Measurements from ENCODE around the gene SLC12A9. TPM values are rescaled to one million over a fixed set of nuclear protein-coding genes. Genes with fewer than 3 reads are reported as not detected.

Gene SLC12A9
- total RNA-seq, 1 donor from 2014 or later, result 19.4 TPM

DNA sequence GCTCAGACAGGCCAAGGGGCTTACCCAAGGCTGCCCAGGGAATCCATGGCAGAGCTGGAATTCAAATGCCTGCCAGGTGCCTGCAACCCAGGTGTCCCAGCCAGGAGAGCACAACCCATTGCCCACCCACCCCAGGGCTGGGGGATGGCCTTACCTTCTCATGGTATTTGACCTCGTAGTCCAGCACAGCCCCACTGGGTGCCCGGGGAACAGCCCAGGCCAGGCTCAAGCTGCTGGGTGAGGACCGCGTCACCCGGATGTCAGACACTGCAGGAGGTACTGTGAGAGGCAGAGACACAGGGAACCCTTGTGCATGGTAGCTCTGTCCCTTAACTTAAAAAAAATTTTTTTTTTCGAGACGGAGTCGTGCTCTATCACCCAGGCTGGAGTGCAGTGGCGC, 34.1 kb upstream of the SLC12A9 start:
- H3K36me3 ChIP-seq, result peaks cover 0 to under 1% of the 10 kb centered on the region in 2 donors
- no peak overlapping the region for H3K27ac ChIP-seq
- no peak overlapping the region for H3K4me3 ChIP-seq
- H3K27me3 ChIP-seq, result no peaks in the 10 kb centered on the region
- TF ChIP-seq, protein P1, sequence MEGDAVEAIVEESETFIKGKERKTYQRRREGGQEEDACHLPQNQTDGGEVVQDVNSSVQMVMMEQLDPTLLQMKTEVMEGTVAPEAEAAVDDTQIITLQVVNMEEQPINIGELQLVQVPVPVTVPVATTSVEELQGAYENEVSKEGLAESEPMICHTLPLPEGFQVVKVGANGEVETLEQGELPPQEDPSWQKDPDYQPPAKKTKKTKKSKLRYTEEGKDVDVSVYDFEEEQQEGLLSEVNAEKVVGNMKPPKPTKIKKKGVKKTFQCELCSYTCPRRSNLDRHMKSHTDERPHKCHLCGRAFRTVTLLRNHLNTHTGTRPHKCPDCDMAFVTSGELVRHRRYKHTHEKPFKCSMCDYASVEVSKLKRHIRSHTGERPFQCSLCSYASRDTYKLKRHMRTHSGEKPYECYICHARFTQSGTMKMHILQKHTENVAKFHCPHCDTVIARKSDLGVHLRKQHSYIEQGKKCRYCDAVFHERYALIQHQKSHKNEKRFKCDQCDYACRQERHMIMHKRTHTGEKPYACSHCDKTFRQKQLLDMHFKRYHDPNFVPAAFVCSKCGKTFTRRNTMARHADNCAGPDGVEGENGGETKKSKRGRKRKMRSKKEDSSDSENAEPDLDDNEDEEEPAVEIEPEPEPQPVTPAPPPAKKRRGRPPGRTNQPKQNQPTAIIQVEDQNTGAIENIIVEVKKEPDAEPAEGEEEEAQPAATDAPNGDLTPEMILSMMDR (IDR thresholded peaks at IDR 0.05), result no peak
- intact Hi-C loops (cut with DNase I), result no loop called here
- H3K4me1 ChIP-seq, result no peaks in the 10 kb centered on the region
- no peaks in the 10 kb centered on the region for H3K9me3 ChIP-seq
- DNase-seq (ENCODE audit: low spot score in 2 of 2), result no peak

DNA sequence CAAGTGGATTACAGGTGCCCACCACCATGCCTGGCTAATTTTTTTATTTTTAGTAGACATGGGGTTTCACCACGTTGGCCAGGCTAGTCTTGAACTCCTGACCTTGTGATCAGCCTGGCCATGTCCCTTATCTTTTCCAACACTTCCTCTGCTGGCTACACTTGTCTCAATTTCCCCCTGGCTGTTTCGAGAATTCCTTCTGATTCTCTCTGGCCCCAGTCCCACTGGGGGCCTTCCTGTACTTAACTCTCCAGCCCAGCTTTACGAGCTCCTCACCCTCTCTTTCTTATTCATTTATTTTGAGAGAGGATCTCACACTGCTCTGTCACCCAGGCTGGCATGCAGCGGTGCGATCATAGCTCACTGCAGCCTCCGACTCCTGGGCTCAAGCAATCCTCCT, 33.7 kb upstream of the SLC12A9 start:
- DNase-seq (ENCODE audit: low spot score in 2 of 2), result no peak
- TF ChIP-seq, protein P1 (IDR thresholded peaks at IDR 0.05), result no peak
- H3K36me3 ChIP-seq, result peaks cover 0 to 4% of the 10 kb centered on the region in 2 donors
- intact Hi-C loops (cut with DNase I), result no loop called here
- H3K9me3 ChIP-seq, result no peaks in the 10 kb centered on the region
- H3K27ac ChIP-seq, result no peak overlapping the region
- no peaks in the 10 kb centered on the region for H3K27me3 ChIP-seq
- no peaks in the 10 kb centered on the region for H3K4me1 ChIP-seq
- H3K4me3 ChIP-seq, result no peak overlapping the region

DNA sequence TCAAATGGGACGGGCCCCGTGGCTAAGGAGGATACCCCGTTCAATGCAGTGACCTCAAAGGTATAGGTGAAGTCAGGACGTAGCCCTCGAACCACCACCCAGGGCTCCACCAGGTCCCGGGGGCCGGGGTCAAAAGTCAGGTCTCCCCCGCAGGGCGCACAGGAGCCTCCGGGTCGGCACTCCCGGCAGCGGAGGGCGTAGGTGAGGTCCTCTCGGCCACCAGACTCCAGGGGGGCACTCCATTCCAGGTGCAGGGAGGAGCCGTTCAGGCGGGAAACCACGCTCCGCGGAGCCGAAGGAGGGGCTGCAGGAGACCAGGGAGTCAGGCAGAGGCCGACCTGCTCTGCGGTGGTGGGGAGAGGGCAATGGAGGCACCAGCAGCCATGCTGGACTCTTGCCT, 32.9 kb upstream of the SLC12A9 start:
- Histone ChIP-seq H3K27me3 (no peaks in the 10 kb centered on the region), H3K4me3 (no peak overlapping the region), H3K4me1 (no peaks in the 10 kb centered on the region), H3K36me3 (peaks cover 0 to 4% of the 10 kb centered on the region in 2 donors), H3K27ac (no peak overlapping the region), H3K9me3 (no peaks in the 10 kb centered on the region)
- DNase-seq (ENCODE audit: low spot score in 2 of 2), result no peak
- TF ChIP-seq, protein P1 (IDR thresholded peaks at IDR 0.05), result no peak
- intact Hi-C loops (cut with DNase I), result no loop called here

- DNase-seq (ENCODE audit: low spot score in 2 of 2), result no peak
- Histone ChIP-seq H3K4me1 (peaks cover 0 to under 1% of the 10 kb centered on the region in 2 donors), H3K27ac (no peak overlapping the region), H3K4me3 (no peak overlapping the region), H3K36me3 (peaks cover 0 to 4% of the 10 kb centered on the region in 2 donors), H3K27me3 (peaks cover under 1% of the 10 kb centered on the region), H3K9me3 (no peaks in the 10 kb centered on the region)
- TF ChIP-seq, protein P1 (IDR thresholded peaks at IDR 0.05), result no peak
- intact Hi-C loops (cut with DNase I), result no loop called here
Measured at GRCh38 chr7:100822236-100823139, 30.0 kb upstream of the SLC12A9 start.

- Histone ChIP-seq H3K27ac (no peak overlapping the region), H3K27me3 (peaks cover 5% of the 10 kb centered on the region), H3K4me1 (peaks cover 0 to 3% of the 10 kb centered on the region in 2 donors), H3K4me3 (no peak overlapping the region), H3K36me3 (peaks cover 0 to 4% of the 10 kb centered on the region in 2 donors), H3K9me3 (no peaks in the 10 kb centered on the region)
- TF ChIP-seq, protein P1 (IDR thresholded peaks at IDR 0.05), result no peak
- DNase-seq (ENCODE audit: low spot score in 2 of 2), result no peak
- intact Hi-C loops (cut with DNase I), result no loop called here
Measured at GRCh38 chr7:100823140-100823525, 29.4 kb upstream of the SLC12A9 start.

Data from ascending aorta (tissue), 2 donors.